ENCODE data around the gene CNKSR3.
"Not testable (repeated sequence)": the region's sequence is repeated elsewhere in the genome, so short reads cannot be mapped to it uniquely, and the experiment has no call there.

Gene CNKSR3

GRCh38 chr6:154526996-154527395, 16.5 kb upstream of the CNKSR3 start:
- no peak for DNase-seq

DNA sequence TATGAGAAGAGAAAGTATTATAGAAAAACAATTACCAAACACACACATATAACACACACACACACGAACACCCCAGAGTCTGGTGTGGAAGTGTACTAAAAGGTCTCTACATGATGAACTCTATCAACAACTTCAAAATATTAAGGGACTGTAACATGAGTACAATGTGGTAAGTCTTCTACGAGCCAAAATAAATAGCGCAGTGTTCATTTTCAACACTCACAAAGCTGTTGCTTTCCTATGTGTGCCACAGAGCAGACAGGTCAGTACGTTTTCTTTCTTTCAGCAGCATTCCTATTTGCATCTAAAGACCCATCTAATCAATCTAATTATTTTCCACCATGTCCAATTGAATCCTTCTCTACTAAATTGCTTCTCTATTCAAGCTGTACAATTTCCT, 12.1 kb upstream of the CNKSR3 start:
- no peak for DNase-seq

- DNase-seq, result no peak
Measured at GRCh38 chr6:154521412-154521811, 10.9 kb upstream of the CNKSR3 start.

DNA sequence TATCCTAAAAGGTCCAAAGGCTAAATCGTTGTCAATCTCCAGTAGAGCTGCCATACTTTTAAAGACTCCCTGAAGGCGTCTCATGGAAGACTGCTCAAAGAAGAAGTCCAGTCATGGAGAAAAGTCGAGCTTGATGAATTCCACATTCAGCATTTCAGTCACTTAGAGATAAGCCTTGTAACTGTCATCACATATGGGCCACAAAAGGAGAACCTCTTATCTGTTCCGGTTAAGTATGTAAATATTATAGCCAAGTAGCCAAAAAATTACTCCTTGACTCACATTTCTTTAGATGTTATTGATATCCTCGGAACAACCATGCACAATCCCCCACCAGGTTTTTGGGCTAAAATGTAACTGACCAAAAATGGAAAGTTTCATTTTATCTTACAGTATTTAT, 9.8 kb upstream of the CNKSR3 start:
- no peak for DNase-seq

DNA sequence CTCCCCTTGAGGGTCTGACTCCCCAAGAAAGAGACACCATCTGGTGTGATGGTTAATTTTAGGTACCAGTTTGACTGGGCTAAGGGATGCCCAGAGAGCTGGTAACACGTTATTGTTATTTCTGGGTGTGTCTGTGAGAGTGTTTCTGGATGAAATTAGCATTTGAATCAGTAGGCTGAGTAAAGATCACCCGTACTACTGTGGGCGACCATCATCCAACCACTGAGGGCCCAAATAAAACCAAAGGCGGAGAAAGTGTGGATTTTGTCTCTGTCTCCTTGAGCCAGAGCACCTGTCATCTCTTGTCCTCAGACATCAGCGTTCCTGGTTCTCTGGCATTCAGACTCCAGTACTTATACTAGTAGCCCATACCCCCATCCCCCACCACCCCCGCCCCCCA, 7.9 kb upstream of the CNKSR3 start:
- DNase-seq, result no peak

DNA sequence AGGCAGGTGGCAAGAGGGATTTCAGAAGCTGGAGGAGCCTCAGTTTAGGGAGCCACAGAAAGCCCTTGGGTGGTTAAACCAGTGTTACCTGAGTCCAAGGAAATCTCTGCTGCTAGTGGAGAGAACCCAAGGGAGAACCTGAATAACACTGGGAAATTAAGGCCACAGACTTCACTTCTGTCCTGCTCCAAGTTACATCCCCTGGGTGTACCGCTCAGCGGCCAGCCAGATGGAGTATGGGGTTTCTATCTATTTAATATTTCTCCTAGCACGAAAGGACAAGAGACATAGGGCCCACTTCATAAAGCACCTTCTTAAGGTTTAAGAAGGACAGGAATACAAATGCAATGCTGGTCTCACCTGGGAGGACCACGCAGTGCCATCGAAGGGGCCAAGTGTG, 5.8 kb upstream of the CNKSR3 start:
- no peak for DNase-seq

DNA sequence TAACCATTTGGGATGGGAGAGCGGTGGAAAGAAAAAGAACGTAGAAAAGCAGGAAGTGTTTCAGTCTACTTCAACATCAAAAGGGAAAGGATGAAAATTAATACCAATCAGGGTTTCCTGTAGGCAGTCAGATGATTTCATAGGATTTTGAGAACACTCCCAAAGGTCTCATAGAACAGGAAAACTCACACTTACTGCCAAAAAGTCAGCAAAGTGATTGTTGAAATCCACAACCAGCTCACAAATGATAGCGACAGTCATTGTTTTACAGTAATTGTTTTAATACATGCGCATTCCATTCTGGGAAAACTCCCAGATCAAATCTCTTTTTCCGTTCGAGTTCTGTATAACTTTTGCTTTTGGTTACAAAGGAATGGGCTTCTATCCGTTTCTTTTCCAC, 5.3 kb upstream of the CNKSR3 start:
- DNase-seq, result no peak

- DNase-seq, result not testable (repeated sequence)
Measured at GRCh38 chr6:154515076-154515475, 4.6 kb upstream of the CNKSR3 start.

DNA sequence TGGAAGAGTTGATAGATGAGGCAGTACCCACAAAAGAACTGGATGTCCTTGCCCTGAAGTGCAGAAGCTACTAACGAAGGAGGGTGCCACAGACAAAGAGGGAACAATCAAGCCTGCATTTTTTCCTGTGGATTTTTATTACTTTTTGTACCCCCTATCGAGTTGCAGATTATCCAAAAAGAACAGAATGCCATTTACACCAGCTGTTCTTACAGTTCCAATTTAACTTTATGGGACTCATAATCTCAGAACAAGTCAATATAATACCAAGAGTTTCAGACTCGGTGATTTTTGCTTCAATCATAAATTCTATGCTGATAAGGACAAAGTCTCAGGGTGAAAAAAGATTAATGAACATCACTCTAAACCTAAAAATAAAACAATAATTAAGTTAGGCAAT, 4.0 kb upstream of the CNKSR3 start:
- DNase-seq, result no peak

DNA sequence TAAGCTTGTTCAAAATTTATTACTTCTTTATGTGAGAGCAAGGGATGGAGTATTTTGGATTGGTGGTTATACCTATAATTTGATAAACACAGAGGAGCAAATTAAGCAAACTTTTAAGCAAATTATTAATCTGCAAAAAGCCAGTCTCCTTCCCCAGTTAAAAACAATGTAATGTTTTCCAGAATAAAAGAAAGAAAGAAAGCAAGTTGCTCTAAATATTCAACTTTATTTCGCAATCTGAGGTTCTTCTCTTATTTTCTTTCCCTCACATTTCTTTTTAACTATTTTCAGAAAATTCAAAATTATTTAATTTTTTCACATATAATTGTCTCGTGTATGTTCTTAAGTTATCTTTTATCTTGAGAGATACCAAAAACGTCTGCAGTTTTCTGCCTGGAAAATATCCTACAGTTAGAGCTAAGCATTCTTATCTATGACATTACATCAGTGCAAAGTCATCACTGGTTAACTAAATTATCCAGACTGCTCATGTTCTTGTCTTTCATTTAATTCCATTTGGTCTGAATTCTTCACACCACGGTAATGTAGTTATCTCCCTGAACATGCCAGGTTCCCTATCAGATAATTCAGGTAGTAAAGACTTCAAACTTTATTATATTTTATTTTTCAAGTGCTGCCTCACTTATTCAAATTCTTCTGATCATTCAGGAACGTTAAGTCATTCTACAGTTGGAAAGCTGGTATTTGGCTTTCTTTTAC, 3.3 kb upstream of the CNKSR3 start:
- DNase-seq, result no peak

- DNase-seq, result no peak
Measured at GRCh38 chr6:154512201-154512600, 1.7 kb upstream of the CNKSR3 start.

DNA sequence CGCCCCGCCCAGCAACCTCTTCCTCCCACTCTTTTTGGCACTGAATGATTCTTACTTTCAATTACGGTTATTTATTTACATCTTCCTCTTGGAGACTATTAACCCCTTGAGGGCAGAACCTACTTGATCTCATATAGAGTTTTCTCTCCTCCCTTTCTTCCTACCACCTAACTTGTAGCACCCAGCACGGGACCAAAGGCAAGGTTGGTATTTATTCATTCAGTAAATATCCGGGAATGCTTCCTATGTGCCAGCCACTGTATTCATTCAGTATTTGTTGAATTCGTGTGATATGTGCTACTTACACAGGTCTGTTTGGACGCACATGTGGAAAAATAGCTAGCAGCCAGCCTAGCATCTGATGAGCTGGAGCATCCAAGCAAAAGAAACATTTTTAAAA, 1.3 kb upstream of the CNKSR3 start:
- no peak for DNase-seq

GRCh38 chr6:154509421-154510143, 903 bp downstream of the CNKSR3 start:
- peak; percentile 29 for DNase-seq

DNA sequence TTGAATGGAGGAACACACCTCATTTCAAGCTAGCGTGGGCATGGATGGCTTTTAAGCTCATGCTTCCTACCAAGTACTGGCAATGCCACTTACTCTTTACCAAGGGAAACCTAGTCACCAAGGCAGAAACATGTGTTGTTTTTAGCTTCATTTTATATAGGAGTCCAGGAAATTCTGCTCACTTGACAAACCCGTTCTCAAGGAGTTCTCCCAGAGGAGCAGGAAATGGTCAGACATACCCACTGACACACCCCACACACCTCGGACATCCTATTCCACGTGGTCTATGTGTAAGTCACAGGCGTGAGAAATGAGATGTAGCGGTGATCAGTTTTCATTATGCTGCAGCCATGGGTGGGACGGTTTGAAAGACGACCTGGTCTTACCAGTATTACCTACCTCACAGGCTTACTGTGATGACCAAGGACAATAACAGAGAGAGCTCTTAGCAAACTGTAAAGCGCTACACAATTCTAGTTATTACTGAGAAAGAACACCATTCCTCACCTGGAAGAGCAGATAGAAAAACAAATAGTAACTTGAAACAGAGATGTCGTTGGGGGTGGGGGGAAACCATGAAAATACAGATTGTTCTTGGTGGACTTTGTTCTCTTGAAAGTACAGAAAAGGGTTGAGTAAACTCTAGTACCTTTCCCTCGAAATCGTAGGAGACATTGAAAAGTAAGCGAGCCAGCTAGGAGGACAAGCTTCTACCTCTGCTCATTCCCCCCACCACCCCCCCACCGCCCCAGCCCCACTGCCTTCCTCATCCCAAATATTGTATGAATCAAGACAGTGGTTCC, 1.7 kb downstream of the CNKSR3 start:
- no peak for DNase-seq

- no peak for DNase-seq
Measured at GRCh38 chr6:154506991-154507898, 3.2 kb downstream of the CNKSR3 start.

DNA sequence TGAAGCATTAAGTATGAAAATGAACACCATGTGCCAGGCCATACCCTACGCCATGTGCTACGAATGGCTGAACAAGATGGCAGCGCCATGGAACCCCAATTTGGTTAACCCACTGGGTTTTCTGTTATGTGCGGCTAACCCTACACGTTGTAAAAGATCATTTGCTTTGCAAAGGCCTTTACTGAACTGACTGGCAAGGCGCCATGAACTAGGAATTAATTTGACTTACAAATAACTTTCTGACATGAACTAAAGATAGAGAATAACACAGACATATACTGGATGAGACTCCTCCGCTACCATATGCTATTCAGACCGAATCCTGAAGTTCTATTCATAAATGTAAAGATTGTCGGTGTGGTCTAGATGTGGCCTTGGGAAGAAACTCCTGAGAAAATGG, 3.9 kb downstream of the CNKSR3 start:
- no peak for DNase-seq

GRCh38 chr6:154506108-154506507, 4.4 kb downstream of the CNKSR3 start:
- DNase-seq, result no peak

- DNase-seq, result no peak
Measured at GRCh38 chr6:154504865-154505449, 5.5 kb downstream of the CNKSR3 start.

- DNase-seq, result no peak
Measured at GRCh38 chr6:154504102-154504501, 6.4 kb downstream of the CNKSR3 start.

GRCh38 chr6:154503658-154504057, 6.8 kb downstream of the CNKSR3 start:
- no peak for DNase-seq

GRCh38 chr6:154502553-154502952, 7.9 kb downstream of the CNKSR3 start:
- DNase-seq, result no peak

GRCh38 chr6:154501578-154501868, 9.0 kb downstream of the CNKSR3 start:
- no peak for DNase-seq
